ENCODE results near the gene GABPB2. TPM values are rescaled to one million over a fixed set of nuclear protein-coding genes. Genes with fewer than 3 reads are reported as not detected.

GABPB2 gene
- total and polyA plus RNA-seq, 2 donors (not counting 1 experiment from before 2014, with no cell fraction given): 13.9 to 14.9 TPM

DNA sequence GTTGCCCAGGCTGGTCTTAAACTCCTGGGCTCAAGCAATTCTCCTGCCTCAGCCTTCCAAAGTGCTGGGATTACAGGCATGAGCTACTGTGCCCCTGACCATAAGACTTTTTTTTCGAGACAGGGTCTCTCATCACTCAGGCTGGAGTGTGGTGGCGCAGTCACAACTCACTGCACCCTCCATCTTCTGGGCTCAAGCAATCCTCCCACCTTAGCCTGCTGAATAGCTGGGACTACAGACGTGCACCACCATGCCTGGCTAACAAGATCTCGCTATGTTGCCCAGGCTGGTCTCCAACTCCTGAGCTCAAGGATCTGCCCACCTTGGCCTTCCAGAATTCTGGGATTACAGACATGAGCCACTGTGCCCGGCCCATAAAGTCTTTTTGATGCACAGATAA is 21.1 kb upstream of the GABPB2 start:
- Histone ChIP-seq H3K36me3 (ENCODE audit: control insufficient read depth, insufficient read depth, low read length) (peaks cover 6% of the 10 kb centered on the region), H3K27me3 (ENCODE audit: control insufficient read depth, insufficient read depth, low read length) (no peaks in the 10 kb centered on the region), H3K9ac (ENCODE audit: insufficient read depth, low read length) (no peak overlapping the region), H3K4me1 (ENCODE audit: control insufficient read depth, extremely low read depth, insufficient read depth, low read length) (peaks cover 2% of the 10 kb centered on the region), H3K79me2 (ENCODE audit: control insufficient read depth, insufficient read depth, low read length) (peaks cover 4% of the 10 kb centered on the region), H3K27ac (ENCODE audit: insufficient read depth, low read length) (no peak overlapping the region), H2AFZ (ENCODE audit: low read length) (no peak overlapping the region), H3K4me3 (replicated peaks in 1 of 4; ENCODE audit: control extremely low read depth in 1 of 4, insufficient read depth in 1 of 4, low read depth in 3 of 4, low read length in 4 of 4) (no peak overlapping the region), H3K4me2 (ENCODE audit: extremely low read depth, insufficient read depth, low read length) (no peak overlapping the region), H3K9me3 (ENCODE audit: control insufficient read depth, insufficient read depth, low read depth, low read length) (no peaks in the 10 kb centered on the region), H4K20me1 (ENCODE audit: control insufficient read depth, extremely low read depth, insufficient read depth, low read length) (no peaks in the 10 kb centered on the region)
- TF ChIP-seq, protein P1, sequence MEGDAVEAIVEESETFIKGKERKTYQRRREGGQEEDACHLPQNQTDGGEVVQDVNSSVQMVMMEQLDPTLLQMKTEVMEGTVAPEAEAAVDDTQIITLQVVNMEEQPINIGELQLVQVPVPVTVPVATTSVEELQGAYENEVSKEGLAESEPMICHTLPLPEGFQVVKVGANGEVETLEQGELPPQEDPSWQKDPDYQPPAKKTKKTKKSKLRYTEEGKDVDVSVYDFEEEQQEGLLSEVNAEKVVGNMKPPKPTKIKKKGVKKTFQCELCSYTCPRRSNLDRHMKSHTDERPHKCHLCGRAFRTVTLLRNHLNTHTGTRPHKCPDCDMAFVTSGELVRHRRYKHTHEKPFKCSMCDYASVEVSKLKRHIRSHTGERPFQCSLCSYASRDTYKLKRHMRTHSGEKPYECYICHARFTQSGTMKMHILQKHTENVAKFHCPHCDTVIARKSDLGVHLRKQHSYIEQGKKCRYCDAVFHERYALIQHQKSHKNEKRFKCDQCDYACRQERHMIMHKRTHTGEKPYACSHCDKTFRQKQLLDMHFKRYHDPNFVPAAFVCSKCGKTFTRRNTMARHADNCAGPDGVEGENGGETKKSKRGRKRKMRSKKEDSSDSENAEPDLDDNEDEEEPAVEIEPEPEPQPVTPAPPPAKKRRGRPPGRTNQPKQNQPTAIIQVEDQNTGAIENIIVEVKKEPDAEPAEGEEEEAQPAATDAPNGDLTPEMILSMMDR (conservative IDR thresholded peaks at IDR 0.05 in 1 of 2, IDR thresholded peaks at IDR 0.05 in 1 of 2; ENCODE audit: low read depth in 1 of 2, low read length in 2 of 2): no peak
- no peak for TF ChIP-seq EZH2 (IDR thresholded peaks at IDR 0.05; ENCODE audit: low read length, missing control alignments)
- DNase-seq (ENCODE audit: low read depth in 2 of 2): no peak

DNA sequence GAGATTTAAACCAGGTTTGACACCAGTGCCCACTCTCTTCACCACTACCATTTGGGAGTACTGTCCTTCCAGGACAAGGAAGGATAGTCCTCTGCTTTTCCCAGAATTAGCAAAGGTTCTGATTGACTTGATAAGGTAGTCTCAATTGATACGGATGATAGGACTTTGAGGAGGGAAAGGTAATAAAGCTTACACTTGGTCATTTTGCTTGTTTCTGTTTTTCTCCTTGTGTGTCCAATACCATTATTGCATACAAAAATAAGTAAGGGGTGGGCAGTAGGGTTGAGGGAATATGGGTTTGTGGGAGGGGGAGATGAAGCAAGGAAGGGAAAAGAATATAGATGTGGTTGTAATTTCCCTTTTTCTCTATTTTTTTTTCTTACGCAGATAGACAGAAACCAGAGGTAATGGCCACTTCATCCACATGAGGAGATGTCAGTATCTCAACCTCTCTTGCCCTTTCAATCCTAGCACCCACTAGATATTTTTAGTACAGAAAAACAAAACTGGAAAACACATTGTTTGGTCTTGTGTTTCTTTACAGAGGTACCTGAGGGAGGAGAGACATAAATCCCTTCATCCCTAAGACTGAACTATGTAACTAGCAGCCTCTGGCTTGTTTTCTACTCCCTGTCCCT is 20.4 kb upstream of the GABPB2 start:
- Histone ChIP-seq H3K27me3 (ENCODE audit: control insufficient read depth, insufficient read depth, low read length) (no peaks in the 10 kb centered on the region), H3K9me3 (ENCODE audit: control insufficient read depth, insufficient read depth, low read depth, low read length) (no peaks in the 10 kb centered on the region), H3K4me2 (ENCODE audit: extremely low read depth, insufficient read depth, low read length) (no peak overlapping the region), H3K36me3 (ENCODE audit: control insufficient read depth, insufficient read depth, low read length) (peaks cover 12% of the 10 kb centered on the region), H3K9ac (ENCODE audit: insufficient read depth, low read length) (no peak overlapping the region), H3K79me2 (ENCODE audit: control insufficient read depth, insufficient read depth, low read length) (peaks cover 7% of the 10 kb centered on the region), H4K20me1 (ENCODE audit: control insufficient read depth, extremely low read depth, insufficient read depth, low read length) (no peaks in the 10 kb centered on the region), H3K4me3 (replicated peaks in 1 of 4; ENCODE audit: control extremely low read depth in 1 of 4, insufficient read depth in 1 of 4, low read depth in 3 of 4, low read length in 4 of 4) (no peak overlapping the region), H2AFZ (ENCODE audit: low read length) (no peak overlapping the region), H3K27ac (ENCODE audit: insufficient read depth, low read length) (no peak overlapping the region), H3K4me1 (ENCODE audit: control insufficient read depth, extremely low read depth, insufficient read depth, low read length) (peaks cover 2% of the 10 kb centered on the region)
- no peak for TF ChIP-seq EZH2 (IDR thresholded peaks at IDR 0.05; ENCODE audit: low read length, missing control alignments)
- TF ChIP-seq, protein P1 (conservative IDR thresholded peaks at IDR 0.05 in 1 of 2, IDR thresholded peaks at IDR 0.05 in 1 of 2; ENCODE audit: low read depth in 1 of 2, low read length in 2 of 2): no peak
- no peak for DNase-seq (ENCODE audit: low read depth in 2 of 2)

DNA sequence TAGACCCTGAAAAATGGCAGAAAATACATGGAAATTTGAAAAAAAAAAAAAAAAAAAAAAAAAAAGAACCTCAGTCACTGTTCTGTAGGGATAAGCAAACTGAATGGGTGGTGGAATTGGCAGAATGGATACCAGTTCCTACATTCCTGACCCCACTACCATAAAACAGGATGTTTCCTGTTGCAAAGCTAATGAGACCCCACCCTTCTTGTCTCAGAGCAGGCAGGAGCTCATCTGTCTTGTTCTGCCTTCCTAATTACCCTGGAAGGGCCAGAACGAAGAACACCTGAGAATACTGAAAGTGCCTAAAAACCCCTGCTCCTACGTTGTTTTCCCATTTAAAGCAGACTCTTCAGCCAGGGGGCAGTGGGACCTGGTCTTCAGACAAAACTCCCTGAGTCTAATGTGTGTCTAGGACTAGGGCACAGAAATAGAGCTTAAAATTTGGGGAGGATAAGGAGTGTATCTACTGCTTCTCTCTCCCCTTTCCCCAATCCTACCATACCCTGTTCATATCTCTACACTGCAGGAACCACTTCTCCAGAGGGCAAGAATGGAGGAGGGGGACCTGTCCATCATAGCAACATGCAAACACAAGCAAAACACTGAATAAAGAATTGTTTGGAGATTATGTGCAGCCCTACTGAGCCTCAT is 19.1 kb upstream of the GABPB2 start:
- Histone ChIP-seq H3K4me1 (ENCODE audit: control insufficient read depth, extremely low read depth, insufficient read depth, low read length) (peaks cover 2% of the 10 kb centered on the region), H3K9ac (ENCODE audit: insufficient read depth, low read length) (no peak overlapping the region), H4K20me1 (ENCODE audit: control insufficient read depth, extremely low read depth, insufficient read depth, low read length) (no peaks in the 10 kb centered on the region), H3K36me3 (ENCODE audit: control insufficient read depth, insufficient read depth, low read length) (peaks cover 18% of the 10 kb centered on the region), H2AFZ (ENCODE audit: low read length) (no peak overlapping the region), H3K27me3 (ENCODE audit: control insufficient read depth, insufficient read depth, low read length) (no peaks in the 10 kb centered on the region), H3K9me3 (ENCODE audit: control insufficient read depth, insufficient read depth, low read depth, low read length) (no peaks in the 10 kb centered on the region), H3K4me3 (replicated peaks in 1 of 4; ENCODE audit: control extremely low read depth in 1 of 4, insufficient read depth in 1 of 4, low read depth in 3 of 4, low read length in 4 of 4) (no peak overlapping the region), H3K4me2 (ENCODE audit: extremely low read depth, insufficient read depth, low read length) (no peak overlapping the region), H3K79me2 (ENCODE audit: control insufficient read depth, insufficient read depth, low read length) (peaks cover 21% of the 10 kb centered on the region), H3K27ac (ENCODE audit: insufficient read depth, low read length) (no peak overlapping the region)
- TF ChIP-seq, protein P1 (conservative IDR thresholded peaks at IDR 0.05 in 1 of 2, IDR thresholded peaks at IDR 0.05 in 1 of 2; ENCODE audit: low read depth in 1 of 2, low read length in 2 of 2): no peak
- TF ChIP-seq EZH2 (IDR thresholded peaks at IDR 0.05; ENCODE audit: low read length, missing control alignments): no peak
- DNase-seq (ENCODE audit: low read depth in 2 of 2): no peak

Measured in fibroblast of lung (primary cell).